Stimulated activated naive CD8-positive, alpha-beta T cell treated with anti-CD3 and anti-CD28 coated beads, Interleukin-15, Interleukin-2, amounts not matched to agents 100 ng/mL and 50 ng/mL, for 24 hours (primary cell): Measurements from ENCODE around the gene LRRC8D.

Source experiments
- H3K27ac Mint-ChIP-seq: one replicate; pipeline ENCODE4 v1.8.0; 2021; ENCODE audit warnings: mild to moderate bottlenecking, mixed read lengths
- H3K27me3 Mint-ChIP-seq: one replicate; pipeline ENCODE4 v1.8.0; 2021; ENCODE audit warnings: mixed read lengths
- H3K36me3 Mint-ChIP-seq: one replicate; pipeline ENCODE4 v1.8.0; 2021; ENCODE audit warnings: low read depth, mixed read lengths
- H3K4me1 Mint-ChIP-seq: one replicate; pipeline ENCODE4 v1.8.0; 2021; ENCODE audit warnings: low read depth, mixed read lengths
- H3K4me3 Mint-ChIP-seq: one replicate; pipeline ENCODE4 v1.8.0; 2021; ENCODE audit warnings: mild to moderate bottlenecking, mixed read lengths
- H3K9me3 Mint-ChIP-seq: one replicate; pipeline ENCODE4 v1.8.0; 2021; ENCODE audit warnings: mixed read lengths

LRRC8D gene

GRCh38 chr1:89986020-89986419 lies 165.2 kb downstream of the LRRC8D start:
- Mint-ChIP-seq H3K9me3 (no peaks in the 10 kb centered on the region), H3K36me3 (no peaks in the 10 kb centered on the region), H3K4me3 (no peak overlapping the region), H3K27ac (no peak overlapping the region), H3K4me1 (peaks cover under 1% of the 10 kb centered on the region), H3K27me3 (no peaks in the 10 kb centered on the region)
